HG02885 (cell line): ENCODE data around the gene MAEA.
"Not testable (repeated sequence)": the region's sequence is repeated elsewhere in the genome, so short reads cannot be mapped to it uniquely, and the experiment has no call there.

Source experiments
- ATAC-seq: cut with Tn5 transposase; IDR thresholded peaks from one replicate; pipeline ENCODE4 v1.9.1; 2021; ENCODE audit warnings: mild to moderate bottlenecking; ENCODE audit not compliant: unreplicated experiment, poor library complexity

The MAEA gene

DNA sequence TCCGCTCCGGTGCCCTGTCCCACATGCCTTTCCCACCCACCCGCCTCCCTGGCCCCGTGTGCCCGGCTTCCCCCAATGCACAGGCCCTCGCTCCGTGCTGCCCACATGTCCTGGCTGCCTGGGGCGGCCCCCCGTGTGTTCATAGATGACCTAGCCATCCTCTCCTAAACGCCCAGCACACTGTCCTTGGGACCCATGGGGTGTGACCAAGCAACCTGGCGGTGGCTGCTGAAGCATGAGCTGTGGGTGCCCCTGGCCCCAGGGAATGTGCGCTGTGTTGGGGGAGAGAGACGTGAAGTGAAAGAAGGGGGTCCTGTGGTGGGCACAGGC, 28.3 kb downstream of the MAEA start:
- no peak for ATAC-seq

- ATAC-seq: no peak
Observed at GRCh38 chr4:1318488-1319213, 29.0 kb downstream of the MAEA start.

DNA sequence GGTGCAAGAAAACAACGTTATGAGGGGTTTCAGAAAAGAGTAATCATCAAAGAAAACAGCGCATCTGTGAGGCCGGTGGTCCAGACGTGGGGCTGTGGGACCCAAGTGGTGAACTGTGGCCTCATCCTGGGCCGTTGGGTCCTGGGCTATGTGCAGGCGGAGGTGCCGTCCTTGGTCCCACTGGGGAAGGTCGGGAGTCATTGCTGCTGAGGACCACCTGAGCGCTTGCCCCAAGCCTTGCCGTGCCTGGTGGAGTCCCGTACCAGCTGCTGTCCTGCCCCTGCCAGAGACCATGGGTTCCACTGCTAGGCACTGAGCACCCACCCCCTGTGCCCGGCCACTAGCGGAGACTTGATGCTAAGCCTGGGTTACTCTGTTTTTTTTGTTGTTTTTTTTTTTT, 31.8 kb downstream of the MAEA start:
- no peak for ATAC-seq

DNA sequence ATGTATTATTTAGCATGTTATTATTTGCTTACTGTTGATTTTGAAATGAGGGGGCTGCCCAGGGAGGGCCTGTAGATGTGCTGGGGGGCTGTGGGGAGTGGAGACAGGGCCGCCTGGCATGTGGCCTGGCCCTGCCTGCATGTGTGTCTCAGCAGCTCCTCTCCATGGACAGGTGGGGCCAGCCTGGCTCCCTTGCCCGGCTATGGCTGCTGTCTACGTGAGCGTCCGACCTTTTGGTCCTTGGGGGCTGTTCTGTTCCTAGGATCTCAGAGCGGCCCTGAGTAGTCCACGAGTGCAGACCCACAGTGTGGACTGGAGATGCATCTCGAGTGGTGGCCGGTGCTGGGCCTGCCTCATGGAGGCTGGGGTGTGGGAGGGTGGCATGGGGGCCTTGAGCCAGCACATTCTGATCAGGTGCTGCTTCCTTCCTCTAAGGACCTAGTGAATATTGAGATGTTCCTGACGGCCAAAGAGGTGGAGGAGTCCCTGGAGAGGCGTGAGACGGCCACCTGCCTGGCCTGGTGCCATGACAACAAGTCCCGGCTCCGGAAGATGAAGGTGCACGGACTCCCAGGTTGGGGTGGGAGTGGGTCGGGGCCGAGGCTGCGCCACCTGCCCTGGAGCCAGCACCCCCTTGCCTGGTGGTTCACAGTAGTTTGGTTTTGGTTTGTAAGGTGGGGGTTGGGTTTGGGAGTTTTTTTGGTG, 32.4 kb downstream of the MAEA start:
- ATAC-seq: no peak

GRCh38 chr4:1323280-1323634, 33.6 kb downstream of the MAEA start:
- no peak for ATAC-seq

DNA sequence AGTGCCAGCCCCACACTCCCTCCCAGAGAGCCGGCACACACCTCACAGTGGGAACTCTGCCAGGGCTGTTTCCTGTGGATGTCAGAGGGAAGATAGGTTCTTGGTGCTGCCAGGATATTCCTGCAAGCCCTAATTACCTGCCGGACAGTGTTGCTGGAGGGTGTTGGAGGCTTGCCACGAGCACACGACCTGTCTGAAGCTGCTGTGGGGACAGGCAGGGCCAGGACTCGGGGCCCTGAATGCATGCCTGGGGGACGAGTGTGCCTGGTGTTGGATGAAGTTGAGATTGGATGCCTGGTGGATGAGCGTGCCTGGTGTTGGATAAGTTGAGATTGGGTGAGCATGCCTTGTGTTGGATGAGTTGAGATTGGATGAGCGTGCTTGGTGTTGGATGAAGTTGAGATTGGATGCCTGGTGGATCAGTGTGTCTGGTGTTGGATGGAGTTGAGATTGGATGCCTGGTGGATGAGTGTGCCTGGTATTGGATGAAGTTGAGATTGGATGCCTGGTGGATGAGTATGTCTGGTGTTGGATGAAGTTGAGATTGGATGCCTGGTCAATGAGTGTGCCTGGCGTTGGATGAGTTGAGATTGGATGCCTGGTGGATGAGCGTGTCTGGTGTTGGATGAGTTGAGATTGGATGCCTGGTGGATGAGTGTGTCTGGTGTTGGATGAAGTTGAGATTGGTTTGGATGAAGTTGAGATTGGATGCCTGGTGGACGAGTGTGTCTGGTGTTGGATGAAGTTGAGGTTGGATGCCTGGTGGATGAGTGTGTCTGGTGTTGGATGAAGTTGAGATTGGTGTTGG, 34.1 kb downstream of the MAEA start:
- ATAC-seq: no peak

- ATAC-seq: not testable (repeated sequence)
Observed at GRCh38 chr4:1324443-1325175, 34.9 kb downstream of the MAEA start.

GRCh38 chr4:1325176-1325480, 35.4 kb downstream of the MAEA start:
- no peak for ATAC-seq

DNA sequence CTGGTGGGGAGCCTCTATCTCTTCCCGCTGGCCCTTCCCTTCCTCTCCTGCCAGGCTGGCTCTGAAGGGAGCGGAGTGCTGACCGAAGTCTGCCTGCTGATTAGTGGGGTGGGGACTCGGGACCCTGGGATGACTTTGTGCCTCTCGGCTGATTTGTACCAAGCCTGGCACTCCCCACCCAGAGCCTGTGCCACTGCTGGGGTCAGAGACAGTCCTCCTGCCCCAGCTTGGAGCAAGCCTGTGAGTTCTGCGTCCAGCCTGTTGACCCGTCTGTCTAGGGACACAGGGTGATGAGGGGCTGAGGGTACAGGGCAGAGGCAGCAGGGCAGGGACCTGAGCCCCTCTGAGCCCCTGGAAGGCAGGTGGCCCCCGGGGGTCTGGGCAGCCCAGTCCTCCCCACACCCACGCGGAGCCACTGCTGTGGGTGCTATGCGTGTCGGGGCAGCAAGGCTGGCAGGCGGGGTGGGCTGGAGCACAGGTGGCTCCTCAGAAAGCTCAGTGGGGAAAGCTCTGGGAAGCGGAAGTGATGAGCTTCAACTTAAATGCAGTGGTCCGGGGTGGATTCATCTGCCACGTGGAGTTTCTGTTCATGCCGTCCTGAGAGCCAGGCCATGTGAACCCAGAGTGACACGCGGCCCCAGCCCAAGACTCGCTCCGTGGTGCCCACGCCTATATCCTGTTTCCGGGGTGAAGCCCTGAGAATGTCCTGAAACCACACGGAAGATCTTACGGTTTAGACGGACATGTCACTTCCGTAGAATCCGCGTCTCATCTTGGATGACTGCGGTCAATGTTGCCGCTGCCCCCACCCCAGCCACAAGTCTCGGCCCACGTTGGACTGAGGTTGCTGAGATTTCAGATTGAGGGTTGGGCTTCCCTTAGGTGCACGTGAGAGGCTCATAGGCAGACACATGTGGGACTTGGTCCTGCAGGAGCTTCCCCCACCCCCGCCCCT, 36.3 kb downstream of the MAEA start:
- ATAC-seq: no peak

GRCh38 chr4:1326751-1327525, 37.2 kb downstream of the MAEA start:
- ATAC-seq: no peak

GRCh38 chr4:1327526-1328266, 38.0 kb downstream of the MAEA start:
- ATAC-seq: no peak

- no peak for ATAC-seq
Observed at GRCh38 chr4:1328267-1329155, 38.8 kb downstream of the MAEA start.

GRCh38 chr4:1329408-1330371, 40.0 kb downstream of the MAEA start:
- ATAC-seq: no peak

GRCh38 chr4:1330761-1331590, 41.3 kb downstream of the MAEA start:
- ATAC-seq: no peak

GRCh38 chr4:1331591-1332353, 42.1 kb downstream of the MAEA start:
- ATAC-seq: no peak
